ENCODE data around the gene PHF3.

DNA sequence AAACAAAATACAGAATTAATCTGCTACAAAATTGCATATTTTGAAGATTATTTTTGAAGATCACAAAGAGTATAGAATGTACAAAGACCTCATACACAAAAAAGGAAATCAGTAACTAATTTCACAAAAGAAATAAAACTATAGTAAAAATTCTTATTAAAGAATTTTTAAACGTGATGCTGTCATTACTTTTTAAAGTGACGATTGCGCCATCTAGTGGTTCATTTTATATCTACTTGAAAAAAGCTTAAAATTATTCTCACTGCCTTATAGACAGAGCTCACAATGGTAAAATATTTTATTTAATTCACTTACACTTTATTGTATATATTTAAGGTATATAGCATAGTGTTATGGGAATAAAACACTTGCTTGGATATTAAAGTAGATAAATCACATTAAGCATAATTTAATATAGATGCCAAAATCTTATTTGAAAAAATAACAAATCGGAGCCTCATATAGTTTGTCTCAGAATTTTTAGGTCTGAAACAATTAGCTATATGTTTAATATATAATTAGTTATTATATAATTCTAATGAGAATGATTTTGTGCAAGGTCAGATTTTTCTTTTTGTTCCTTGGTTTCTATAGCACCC is 128.8 kb downstream of the PHF3 start:
- TF ChIP-seq, protein P1, sequence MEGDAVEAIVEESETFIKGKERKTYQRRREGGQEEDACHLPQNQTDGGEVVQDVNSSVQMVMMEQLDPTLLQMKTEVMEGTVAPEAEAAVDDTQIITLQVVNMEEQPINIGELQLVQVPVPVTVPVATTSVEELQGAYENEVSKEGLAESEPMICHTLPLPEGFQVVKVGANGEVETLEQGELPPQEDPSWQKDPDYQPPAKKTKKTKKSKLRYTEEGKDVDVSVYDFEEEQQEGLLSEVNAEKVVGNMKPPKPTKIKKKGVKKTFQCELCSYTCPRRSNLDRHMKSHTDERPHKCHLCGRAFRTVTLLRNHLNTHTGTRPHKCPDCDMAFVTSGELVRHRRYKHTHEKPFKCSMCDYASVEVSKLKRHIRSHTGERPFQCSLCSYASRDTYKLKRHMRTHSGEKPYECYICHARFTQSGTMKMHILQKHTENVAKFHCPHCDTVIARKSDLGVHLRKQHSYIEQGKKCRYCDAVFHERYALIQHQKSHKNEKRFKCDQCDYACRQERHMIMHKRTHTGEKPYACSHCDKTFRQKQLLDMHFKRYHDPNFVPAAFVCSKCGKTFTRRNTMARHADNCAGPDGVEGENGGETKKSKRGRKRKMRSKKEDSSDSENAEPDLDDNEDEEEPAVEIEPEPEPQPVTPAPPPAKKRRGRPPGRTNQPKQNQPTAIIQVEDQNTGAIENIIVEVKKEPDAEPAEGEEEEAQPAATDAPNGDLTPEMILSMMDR (IDR thresholded peaks at IDR 0.05): peak; percentile 43
- TF ChIP-seq JUN (CRISPR knock-in tag; IDR thresholded peaks at IDR 0.05) (no peak), ZNF219 (CRISPR knock-in tag; IDR thresholded peaks at IDR 0.05; ENCODE audit: borderline replicate concordance) (no peak), FOXJ3 (CRISPR knock-in tag; IDR thresholded peaks at IDR 0.05; ENCODE audit: borderline replicate concordance) (no peak), ZNF263 (CRISPR knock-in tag; IDR thresholded peaks at IDR 0.05; ENCODE audit: low read depth) (no peak), CREM (CRISPR knock-in tag; IDR thresholded peaks at IDR 0.05) (no peak)
- TF ChIP-seq, protein P2, sequence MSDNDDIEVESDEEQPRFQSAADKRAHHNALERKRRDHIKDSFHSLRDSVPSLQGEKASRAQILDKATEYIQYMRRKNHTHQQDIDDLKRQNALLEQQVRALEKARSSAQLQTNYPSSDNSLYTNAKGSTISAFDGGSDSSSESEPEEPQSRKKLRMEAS (CRISPR knock-in tag; IDR thresholded peaks at IDR 0.05): no peak
- TF ChIP-seq, protein P3, sequence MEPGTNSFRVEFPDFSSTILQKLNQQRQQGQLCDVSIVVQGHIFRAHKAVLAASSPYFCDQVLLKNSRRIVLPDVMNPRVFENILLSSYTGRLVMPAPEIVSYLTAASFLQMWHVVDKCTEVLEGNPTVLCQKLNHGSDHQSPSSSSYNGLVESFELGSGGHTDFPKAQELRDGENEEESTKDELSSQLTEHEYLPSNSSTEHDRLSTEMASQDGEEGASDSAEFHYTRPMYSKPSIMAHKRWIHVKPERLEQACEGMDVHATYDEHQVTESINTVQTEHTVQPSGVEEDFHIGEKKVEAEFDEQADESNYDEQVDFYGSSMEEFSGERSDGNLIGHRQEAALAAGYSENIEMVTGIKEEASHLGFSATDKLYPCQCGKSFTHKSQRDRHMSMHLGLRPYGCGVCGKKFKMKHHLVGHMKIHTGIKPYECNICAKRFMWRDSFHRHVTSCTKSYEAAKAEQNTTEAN (CRISPR knock-in tag; IDR thresholded peaks at IDR 0.05): no peak
- TF ChIP-seq, protein P4, sequence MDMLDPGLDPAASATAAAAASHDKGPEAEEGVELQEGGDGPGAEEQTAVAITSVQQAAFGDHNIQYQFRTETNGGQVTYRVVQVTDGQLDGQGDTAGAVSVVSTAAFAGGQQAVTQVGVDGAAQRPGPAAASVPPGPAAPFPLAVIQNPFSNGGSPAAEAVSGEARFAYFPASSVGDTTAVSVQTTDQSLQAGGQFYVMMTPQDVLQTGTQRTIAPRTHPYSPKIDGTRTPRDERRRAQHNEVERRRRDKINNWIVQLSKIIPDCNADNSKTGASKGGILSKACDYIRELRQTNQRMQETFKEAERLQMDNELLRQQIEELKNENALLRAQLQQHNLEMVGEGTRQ (CRISPR knock-in tag; IDR thresholded peaks at IDR 0.05): no peak
- TF ChIP-seq, protein P5, sequence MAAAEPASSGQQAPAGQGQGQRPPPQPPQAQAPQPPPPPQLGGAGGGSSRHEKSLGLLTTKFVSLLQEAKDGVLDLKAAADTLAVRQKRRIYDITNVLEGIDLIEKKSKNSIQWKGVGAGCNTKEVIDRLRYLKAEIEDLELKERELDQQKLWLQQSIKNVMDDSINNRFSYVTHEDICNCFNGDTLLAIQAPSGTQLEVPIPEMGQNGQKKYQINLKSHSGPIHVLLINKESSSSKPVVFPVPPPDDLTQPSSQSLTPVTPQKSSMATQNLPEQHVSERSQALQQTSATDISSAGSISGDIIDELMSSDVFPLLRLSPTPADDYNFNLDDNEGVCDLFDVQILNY (CRISPR knock-in tag; IDR thresholded peaks at IDR 0.05): no peak
- TF ChIP-seq, protein P6, sequence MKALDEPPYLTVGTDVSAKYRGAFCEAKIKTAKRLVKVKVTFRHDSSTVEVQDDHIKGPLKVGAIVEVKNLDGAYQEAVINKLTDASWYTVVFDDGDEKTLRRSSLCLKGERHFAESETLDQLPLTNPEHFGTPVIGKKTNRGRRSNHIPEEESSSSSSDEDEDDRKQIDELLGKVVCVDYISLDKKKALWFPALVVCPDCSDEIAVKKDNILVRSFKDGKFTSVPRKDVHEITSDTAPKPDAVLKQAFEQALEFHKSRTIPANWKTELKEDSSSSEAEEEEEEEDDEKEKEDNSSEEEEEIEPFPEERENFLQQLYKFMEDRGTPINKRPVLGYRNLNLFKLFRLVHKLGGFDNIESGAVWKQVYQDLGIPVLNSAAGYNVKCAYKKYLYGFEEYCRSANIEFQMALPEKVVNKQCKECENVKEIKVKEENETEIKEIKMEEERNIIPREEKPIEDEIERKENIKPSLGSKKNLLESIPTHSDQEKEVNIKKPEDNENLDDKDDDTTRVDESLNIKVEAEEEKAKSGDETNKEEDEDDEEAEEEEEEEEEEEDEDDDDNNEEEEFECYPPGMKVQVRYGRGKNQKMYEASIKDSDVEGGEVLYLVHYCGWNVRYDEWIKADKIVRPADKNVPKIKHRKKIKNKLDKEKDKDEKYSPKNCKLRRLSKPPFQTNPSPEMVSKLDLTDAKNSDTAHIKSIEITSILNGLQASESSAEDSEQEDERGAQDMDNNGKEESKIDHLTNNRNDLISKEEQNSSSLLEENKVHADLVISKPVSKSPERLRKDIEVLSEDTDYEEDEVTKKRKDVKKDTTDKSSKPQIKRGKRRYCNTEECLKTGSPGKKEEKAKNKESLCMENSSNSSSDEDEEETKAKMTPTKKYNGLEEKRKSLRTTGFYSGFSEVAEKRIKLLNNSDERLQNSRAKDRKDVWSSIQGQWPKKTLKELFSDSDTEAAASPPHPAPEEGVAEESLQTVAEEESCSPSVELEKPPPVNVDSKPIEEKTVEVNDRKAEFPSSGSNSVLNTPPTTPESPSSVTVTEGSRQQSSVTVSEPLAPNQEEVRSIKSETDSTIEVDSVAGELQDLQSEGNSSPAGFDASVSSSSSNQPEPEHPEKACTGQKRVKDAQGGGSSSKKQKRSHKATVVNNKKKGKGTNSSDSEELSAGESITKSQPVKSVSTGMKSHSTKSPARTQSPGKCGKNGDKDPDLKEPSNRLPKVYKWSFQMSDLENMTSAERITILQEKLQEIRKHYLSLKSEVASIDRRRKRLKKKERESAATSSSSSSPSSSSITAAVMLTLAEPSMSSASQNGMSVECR (CRISPR knock-in tag; IDR thresholded peaks at IDR 0.05; ENCODE audit: borderline replicate concordance): no peak
- TF ChIP-seq, protein P7, sequence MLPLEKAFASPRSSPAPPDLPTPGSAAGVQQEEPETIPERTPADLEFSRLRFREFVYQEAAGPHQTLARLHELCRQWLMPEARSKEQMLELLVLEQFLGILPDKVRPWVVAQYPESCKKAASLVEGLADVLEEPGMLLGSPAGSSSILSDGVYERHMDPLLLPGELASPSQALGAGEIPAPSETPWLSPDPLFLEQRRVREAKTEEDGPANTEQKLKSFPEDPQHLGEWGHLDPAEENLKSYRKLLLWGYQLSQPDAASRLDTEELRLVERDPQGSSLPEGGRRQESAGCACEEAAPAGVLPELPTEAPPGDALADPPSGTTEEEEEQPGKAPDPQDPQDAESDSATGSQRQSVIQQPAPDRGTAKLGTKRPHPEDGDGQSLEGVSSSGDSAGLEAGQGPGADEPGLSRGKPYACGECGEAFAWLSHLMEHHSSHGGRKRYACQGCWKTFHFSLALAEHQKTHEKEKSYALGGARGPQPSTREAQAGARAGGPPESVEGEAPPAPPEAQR (CRISPR knock-in tag; IDR thresholded peaks at IDR 0.05): no peak
- TF ChIP-seq, protein P8, sequence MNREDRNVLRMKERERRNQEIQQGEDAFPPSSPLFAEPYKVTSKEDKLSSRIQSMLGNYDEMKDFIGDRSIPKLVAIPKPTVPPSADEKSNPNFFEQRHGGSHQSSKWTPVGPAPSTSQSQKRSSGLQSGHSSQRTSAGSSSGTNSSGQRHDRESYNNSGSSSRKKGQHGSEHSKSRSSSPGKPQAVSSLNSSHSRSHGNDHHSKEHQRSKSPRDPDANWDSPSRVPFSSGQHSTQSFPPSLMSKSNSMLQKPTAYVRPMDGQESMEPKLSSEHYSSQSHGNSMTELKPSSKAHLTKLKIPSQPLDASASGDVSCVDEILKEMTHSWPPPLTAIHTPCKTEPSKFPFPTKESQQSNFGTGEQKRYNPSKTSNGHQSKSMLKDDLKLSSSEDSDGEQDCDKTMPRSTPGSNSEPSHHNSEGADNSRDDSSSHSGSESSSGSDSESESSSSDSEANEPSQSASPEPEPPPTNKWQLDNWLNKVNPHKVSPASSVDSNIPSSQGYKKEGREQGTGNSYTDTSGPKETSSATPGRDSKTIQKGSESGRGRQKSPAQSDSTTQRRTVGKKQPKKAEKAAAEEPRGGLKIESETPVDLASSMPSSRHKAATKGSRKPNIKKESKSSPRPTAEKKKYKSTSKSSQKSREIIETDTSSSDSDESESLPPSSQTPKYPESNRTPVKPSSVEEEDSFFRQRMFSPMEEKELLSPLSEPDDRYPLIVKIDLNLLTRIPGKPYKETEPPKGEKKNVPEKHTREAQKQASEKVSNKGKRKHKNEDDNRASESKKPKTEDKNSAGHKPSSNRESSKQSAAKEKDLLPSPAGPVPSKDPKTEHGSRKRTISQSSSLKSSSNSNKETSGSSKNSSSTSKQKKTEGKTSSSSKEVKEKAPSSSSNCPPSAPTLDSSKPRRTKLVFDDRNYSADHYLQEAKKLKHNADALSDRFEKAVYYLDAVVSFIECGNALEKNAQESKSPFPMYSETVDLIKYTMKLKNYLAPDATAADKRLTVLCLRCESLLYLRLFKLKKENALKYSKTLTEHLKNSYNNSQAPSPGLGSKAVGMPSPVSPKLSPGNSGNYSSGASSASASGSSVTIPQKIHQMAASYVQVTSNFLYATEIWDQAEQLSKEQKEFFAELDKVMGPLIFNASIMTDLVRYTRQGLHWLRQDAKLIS (CRISPR knock-in tag; IDR thresholded peaks at IDR 0.05; ENCODE audit: borderline replicate concordance): no peak
- TF ChIP-seq, protein P9, sequence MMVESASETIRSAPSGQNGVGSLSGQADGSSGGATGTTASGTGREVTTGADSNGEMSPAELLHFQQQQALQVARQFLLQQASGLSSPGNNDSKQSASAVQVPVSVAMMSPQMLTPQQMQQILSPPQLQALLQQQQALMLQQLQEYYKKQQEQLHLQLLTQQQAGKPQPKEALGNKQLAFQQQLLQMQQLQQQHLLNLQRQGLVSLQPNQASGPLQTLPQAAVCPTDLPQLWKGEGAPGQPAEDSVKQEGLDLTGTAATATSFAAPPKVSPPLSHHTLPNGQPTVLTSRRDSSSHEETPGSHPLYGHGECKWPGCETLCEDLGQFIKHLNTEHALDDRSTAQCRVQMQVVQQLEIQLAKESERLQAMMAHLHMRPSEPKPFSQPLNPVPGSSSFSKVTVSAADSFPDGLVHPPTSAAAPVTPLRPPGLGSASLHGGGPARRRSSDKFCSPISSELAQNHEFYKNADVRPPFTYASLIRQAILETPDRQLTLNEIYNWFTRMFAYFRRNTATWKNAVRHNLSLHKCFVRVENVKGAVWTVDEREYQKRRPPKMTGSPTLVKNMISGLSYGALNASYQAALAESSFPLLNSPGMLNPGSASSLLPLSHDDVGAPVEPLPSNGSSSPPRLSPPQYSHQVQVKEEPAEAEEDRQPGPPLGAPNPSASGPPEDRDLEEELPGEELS (CRISPR knock-in tag; IDR thresholded peaks at IDR 0.05): no peak
